H1 (cell line): ENCODE measurements around the gene PDIA5. TPM values are rescaled to one million over a fixed set of nuclear protein-coding genes. Genes with fewer than 3 reads are reported as not detected.

ENCODE experiments used
- ASH2L ChIP-seq: fragments of 200-600, 300-600 bp; sonication (generic); IDR thresholded peaks from one replicate; pipeline ENCODE4 v1.7.1; 2017; ENCODE audit warnings: low read length
- ATF3 ChIP-seq: IDR thresholded peaks from 2 replicates; pipeline ENCODE4 v1.6.1; 2011; ENCODE audit warnings: low read depth, mild to moderate bottlenecking, low read length; ENCODE audit not compliant: insufficient read depth
- BRCA1 ChIP-seq: IDR thresholded peaks from 2 replicates; pipeline ENCODE4 v1.6.1; 2012; ENCODE audit warnings: low read depth, low read length, improper control_type of control experiment
- CBX5 ChIP-seq: fragments of 300-800, 300-1000 bp; sonication (generic); IDR thresholded peaks from 2 replicates; pipeline ENCODE4 v1.7.1; 2016; ENCODE audit warnings: antibody characterized with exemption, low read length, low read depth
- CTBP2 ChIP-seq: IDR thresholded peaks from 2 replicates; pipeline ENCODE4 v1.7.0; 2011; ENCODE audit warnings: borderline replicate concordance, mild to moderate bottlenecking, moderate library complexity, mixed read lengths, low read length; ENCODE audit not compliant: insufficient read depth, insufficient read length
- MAFK ChIP-seq: IDR thresholded peaks from 2 replicates; pipeline ENCODE4 v1.6.1; 2012; ENCODE audit warnings: low read depth, mild to moderate bottlenecking, improper control_type of control experiment, low read length
- PHF8 ChIP-seq: fragments of 200-600 bp; sonication (generic); conservative IDR thresholded peaks from 2 replicates; pipeline ENCODE4 v1.7.1; 2012; ENCODE audit warnings: low read depth, mild to moderate bottlenecking, inconsistent platforms, low read length, moderate library complexity
- POLR2A ChIP-seq, 2 experiments: IDR thresholded peaks; 1 replicate in 1 of 2; 2 replicates in 1 of 2; pipeline ENCODE4 v1.6.1; 2011; ENCODE audit warnings: low read depth in 2 of 2, low read length in 2 of 2, mild to moderate bottlenecking in 2 of 2; ENCODE audit errors: control extremely low read depth in 1 of 2
- RFX5 ChIP-seq: IDR thresholded peaks from 2 replicates; pipeline ENCODE4 v1.6.1; 2011; ENCODE audit warnings: low read depth, low read length, improper control_type of control experiment, borderline replicate concordance
- SP2 ChIP-seq: IDR thresholded peaks from 2 replicates; pipeline ENCODE4 v1.6.1; 2012; ENCODE audit warnings: mild to moderate bottlenecking, low read length, inconsistent platforms
- USF2 ChIP-seq: IDR thresholded peaks from 2 replicates; pipeline ENCODE4 v1.6.1; 2011; ENCODE audit warnings: low read length, improper control_type of control experiment
- polyA plus RNA-seq, 7 experiments: library from polyadenylated mRNA; depleted of rRNA in 3 of 7; stranded (reverse) in 5 of 7; unstranded in 2 of 7; fragments of >200 nt in 5 of 7; fragments of 200-250 nt in 2 of 7; gene quantifications; 1 replicate in 5 of 7; 2 replicates in 1 of 7; 4 replicates in 1 of 7; pipeline versions ENCODE4 v1.2.1 to v1.2.3, GENCODE V29; 2011 to 2013; ENCODE audit warnings: missing spikeins in 2 of 7, mixed read lengths in 2 of 7
- total RNA-seq: library from RNA; stranded (reverse); fragmentation: NEBNext Ultra II Directional; extraction: Animal tissue kit (Norgen Biotek cat#: 25700); gene quantifications from 2 replicates; pipeline ENCODE4 v1.2.1, GENCODE V29; 2021

Gene PDIA5
- total and polyA plus RNA-seq, 2 of the 8 experiments (the other 6 are each of a cell fraction or from before 2014, with no cell fraction given): 18.2 to 32.8 TPM

GRCh38 chr3:123154020-123154985 lies 87.5 kb downstream of the PDIA5 start (continued):
- TF ChIP-seq RFX5 (no peak), POLR2A (IDR thresholded peaks at IDR 0.05; ENCODE audit: control extremely low read depth in 1 of 2, low read depth in 2 of 2, low read length in 2 of 2) (no peak), USF2 (no peak), ASH2L (no peak), SP2 (no peak), BRCA1 (no peak), CBX5 (no peak), PHF8 (no peak), CTBP2 (no peak), MAFK (no peak), ATF3 (no peak)
